OCI-LY7 (cell line): ENCODE results near the gene PARN. TPM values are rescaled to one million over a fixed set of nuclear protein-coding genes. Genes with fewer than 3 reads are reported as not detected.

Source experiments
- BruUV-seq: library from RNA; stranded (reverse); fragments of 400-500 nt; replicated peaks from 2 replicates; lab custom pipeline; 2021; lab: Mats Ljungman, UMichigan
- CTCF ChIA-PET: fragments of 300-600 bp; sonication (Branson Sonifier 250); formaldehyde crosslinking; loops from one replicate; lab custom pipeline; 2022; ENCODE audit warnings: antibody characterized with exemption; ENCODE audit not compliant: unreplicated experiment; lab: Charles Lee
- POLR2A ChIA-PET: fragments of 300-600 bp; sonication (Branson Sonifier 250); formaldehyde crosslinking; loops from one replicate; lab custom pipeline; 2022; ENCODE audit warnings: antibody characterized with exemption; lab: Charles Lee
- DNase-seq: peaks from one replicate; pipeline ENCODE4 v3.0.0-alpha.2; 2015; ENCODE audit warnings: low spot score
- H2AFZ ChIP-seq: fragments of 200-600 bp; sonication (generic), shearing (Covaris generic); 2 replicates; pipeline ENCODE4 v1.6.1; 2014; ENCODE audit warnings: mild to moderate bottlenecking, antibody characterized with exemption, low read length, moderate library complexity
- H3K27ac ChIP-seq: fragments of 200-600 bp; sonication (generic); 2 replicates; pipeline ENCODE4 v1.5.1; 2014; ENCODE audit warnings: mixed run types, low read depth, mild to moderate bottlenecking, moderate library complexity, low read length, inconsistent platforms; ENCODE audit not compliant: poor library complexity, severe bottlenecking
- H3K36me3 ChIP-seq: fragments of 200-600 bp; sonication (generic); 2 replicates; pipeline ENCODE4 v1.6.1; 2014; ENCODE audit warnings: mild to moderate bottlenecking, antibody characterized with exemption, low read length, moderate library complexity, mixed read lengths; ENCODE audit not compliant: insufficient read depth
- H3K4me1 ChIP-seq: fragments of 200-600 bp; sonication (generic); 2 replicates; pipeline ENCODE4 v1.5.1; 2014; ENCODE audit warnings: mild to moderate bottlenecking, low read length; ENCODE audit not compliant: insufficient read depth, poor library complexity, severe bottlenecking
- H3K4me2 ChIP-seq: fragments of 200-600 bp; sonication (generic); 2 replicates; pipeline ENCODE4 v1.6.1; 2014; ENCODE audit warnings: mild to moderate bottlenecking, low read length
- H3K4me3 ChIP-seq: fragments of 200-600 bp; sonication (generic); 2 replicates; pipeline ENCODE4 v1.5.1; 2014; ENCODE audit warnings: mild to moderate bottlenecking, low read depth, low read length; ENCODE audit not compliant: poor library complexity, severe bottlenecking
- H3K79me2 ChIP-seq: fragments of 200-600 bp; sonication (generic); 2 replicates; pipeline ENCODE4 v1.6.1; 2016; ENCODE audit warnings: low read depth, mild to moderate bottlenecking, low read length, moderate library complexity, mixed read lengths; ENCODE audit not compliant: insufficient read depth
- H3K9me2 ChIP-seq: fragments of 200-600 bp; sonication (generic); 2 replicates; pipeline ENCODE4 v1.6.1; 2016; ENCODE audit warnings: mild to moderate bottlenecking, low read length, mixed read lengths; ENCODE audit not compliant: insufficient read depth
- H3K9me3 ChIP-seq: fragments of 200-600 bp; sonication (generic); 2 replicates; pipeline ENCODE4 v1.6.1; 2014; ENCODE audit warnings: mild to moderate bottlenecking, mixed run types, low read length, mixed read lengths
- H4K20me1 ChIP-seq: fragments of 200-600 bp; sonication (generic); 2 replicates; pipeline ENCODE4 v1.6.1; 2014; ENCODE audit warnings: mild to moderate bottlenecking, antibody characterized with exemption, low read length, moderate library complexity, mixed read lengths; ENCODE audit not compliant: insufficient read depth
- CTCF ChIP-seq: fragments of 200-600 bp; sonication (generic); conservative IDR thresholded peaks from 2 replicates; pipeline ENCODE4 v1.5.1; 2014; ENCODE audit warnings: mild to moderate bottlenecking, antibody characterized with exemption, low read length, moderate library complexity, mixed read lengths
- EZH2phosphoT487 ChIP-seq: fragments of 200-600 bp; sonication (generic); IDR thresholded peaks from 2 replicates; pipeline ENCODE4 v1.6.1; 2018; ENCODE audit warnings: low read depth, borderline replicate concordance, mild to moderate bottlenecking, mixed run types, antibody characterized with exemption, low read length, moderate library complexity, mixed read lengths
- intact Hi-C: fragments of 100-400 bp; cut with micrococcal nuclease; formaldehyde crosslinking; loops from one replicate; pipeline ENCODE4 v1.10.0; 2022; ENCODE audit not compliant: unreplicated experiment
- total RNA-seq, 2 experiments: library from RNA; depleted of rRNA in 1 of 2; stranded (reverse); fragments of >200 nt in 1 of 2; shearing (Covaris generic) in 1 of 2; gene quantifications; 2 replicates each; pipeline ENCODE4 v1.2.3, GENCODE V29; 2014 to 2022

Gene PARN
- total RNA-seq, 2 experiments from 2014 or later = 40.1 to 76.5 TPM

DNA sequence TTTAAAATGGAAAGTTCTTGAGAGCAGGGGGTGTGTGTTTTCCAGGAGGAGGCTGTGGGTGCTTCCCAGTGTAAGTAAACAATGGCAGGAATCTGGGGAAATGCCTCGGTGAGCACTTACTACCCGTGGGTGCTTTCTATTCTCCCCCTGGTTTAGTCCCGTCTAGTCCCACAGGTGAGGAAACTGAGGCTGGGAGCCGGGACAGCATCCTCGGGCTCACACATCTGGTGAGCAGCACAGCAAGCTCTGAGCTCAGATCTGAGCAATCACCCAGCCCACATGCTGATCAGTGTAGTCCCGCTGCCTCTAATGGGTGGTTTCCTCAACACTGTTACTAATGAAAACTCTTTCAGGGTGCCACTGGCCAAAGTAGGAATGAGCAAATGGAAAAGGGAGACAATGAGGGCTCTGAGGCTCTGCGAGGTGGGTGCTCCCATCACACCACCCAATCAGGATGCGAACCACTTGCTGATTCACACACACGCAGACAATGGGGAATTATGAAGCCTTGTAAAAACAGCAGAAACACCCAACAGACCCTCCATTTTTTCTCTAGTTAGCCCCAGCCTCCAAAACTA is 202.6 kb downstream of the PARN start:
- CTCF ChIA-PET = no interaction called here
- Histone ChIP-seq H3K4me2 (no peak overlapping the region), H3K36me3 (peaks cover 3% of the 10 kb centered on the region), H2AFZ (no peak overlapping the region), H3K4me1 (no peaks in the 10 kb centered on the region), H3K4me3 (no peak overlapping the region), H3K27ac (no peak overlapping the region), H3K79me2 (no peaks in the 10 kb centered on the region), H4K20me1 (no peaks in the 10 kb centered on the region), H3K9me2 (no peaks in the 10 kb centered on the region), H3K9me3 (no peaks in the 10 kb centered on the region)
- no TSS peak for BruUV-seq
- no peak for DNase-seq
- no peak for TF ChIP-seq CTCF
- no peak for TF ChIP-seq EZH2phosphoT487
- POLR2A ChIA-PET = no interaction called here
- intact Hi-C loops = no loop called here

DNA sequence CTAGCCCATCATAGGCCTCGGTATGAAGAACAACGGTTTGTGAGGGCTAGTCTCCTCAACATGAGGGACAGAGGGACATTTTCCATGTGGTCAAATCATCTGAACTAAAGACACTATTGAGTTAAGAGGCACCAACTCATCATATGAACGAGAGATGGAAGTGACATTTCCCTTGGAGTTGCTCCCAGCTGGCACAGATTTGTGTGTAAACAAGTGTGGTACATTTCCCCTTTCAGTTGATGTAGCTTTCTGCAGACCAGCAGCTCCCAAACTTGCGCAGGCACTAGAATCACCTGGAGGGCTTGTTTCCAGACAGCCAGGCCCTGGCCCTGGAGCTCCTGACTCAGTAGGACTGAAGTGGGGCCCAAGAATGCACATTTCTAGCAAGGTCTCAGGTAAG is 205.5 kb downstream of the PARN start:
- H4K20me1 ChIP-seq = no peaks in the 10 kb centered on the region
- H3K9me2 ChIP-seq = no peaks in the 10 kb centered on the region
- TF ChIP-seq EZH2phosphoT487 (no peak), CTCF (no peak)
- no peaks in the 10 kb centered on the region for H3K79me2 ChIP-seq
- H3K27ac ChIP-seq = no peak overlapping the region
- H3K4me1 ChIP-seq = no peaks in the 10 kb centered on the region
- no peak for DNase-seq
- H3K36me3 ChIP-seq = no peaks in the 10 kb centered on the region; the same call in 1 of the 2 replicates
- BruUV-seq = no TSS peak
- H3K4me2 ChIP-seq = no peak overlapping the region
- intact Hi-C loops = no loop called here
- POLR2A ChIA-PET = no interaction called here
- no peaks in the 10 kb centered on the region for H3K9me3 ChIP-seq
- no peak overlapping the region for H3K4me3 ChIP-seq
- CTCF ChIA-PET = no interaction called here
- no peak overlapping the region for H2AFZ ChIP-seq

DNA sequence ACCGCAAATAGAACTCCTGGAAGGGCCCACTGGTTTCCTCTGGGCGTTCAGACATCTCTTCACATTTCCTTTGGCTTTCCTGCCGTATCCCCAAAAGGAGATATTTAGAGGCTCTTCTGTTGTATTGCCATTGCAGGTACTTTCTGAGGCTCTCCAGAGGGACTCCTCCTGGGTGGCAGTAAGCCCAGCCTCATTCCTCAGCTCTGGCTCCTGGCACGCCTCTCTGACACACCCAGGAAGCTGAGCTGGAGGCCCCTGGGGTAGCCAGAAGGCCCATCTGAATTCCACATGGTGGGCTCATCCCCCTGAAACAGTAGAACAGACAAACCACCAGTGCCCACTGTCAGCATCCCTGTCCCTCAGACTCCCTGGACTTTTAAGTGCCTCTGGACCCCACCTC is 206.7 kb downstream of the PARN start:
- TF ChIP-seq CTCF (no peak), EZH2phosphoT487 (no peak)
- no peak overlapping the region for H3K27ac ChIP-seq
- no peak overlapping the region for H3K4me2 ChIP-seq
- no peaks in the 10 kb centered on the region for H3K9me2 ChIP-seq
- no peaks in the 10 kb centered on the region for H3K4me1 ChIP-seq
- no peak overlapping the region for H3K4me3 ChIP-seq
- no peaks in the 10 kb centered on the region for H3K79me2 ChIP-seq
- CTCF ChIA-PET = interaction anchor here (0.8 kb wide), 1 partner anchor 12 kb away, joined by 3 read pairs; no protein-coding TSS in a partner anchor
- no peaks in the 10 kb centered on the region for H4K20me1 ChIP-seq
- DNase-seq = no peak
- no peak overlapping the region for H2AFZ ChIP-seq
- H3K9me3 ChIP-seq = no peaks in the 10 kb centered on the region
- no peaks in the 10 kb centered on the region; the same call in 1 of the 2 replicates for H3K36me3 ChIP-seq
- no TSS peak for BruUV-seq
- intact Hi-C loops = no loop called here
- POLR2A ChIA-PET = no interaction called here
